Ishikawa (cell line): ENCODE measurements around the gene JAKMIP3.
A peak's percentile ranks its signal among the peaks of the same experiment; 100 is the strongest.

ENCODE experiments used
- CEBPB ChIP-seq: IDR thresholded peaks from 2 replicates; pipeline ENCODE4 v1.6.1; 2012
- CREB1 ChIP-seq: IDR thresholded peaks from 2 replicates; pipeline ENCODE4 v1.6.1; 2012; ENCODE audit warnings: low read depth
- EGR1 ChIP-seq: IDR thresholded peaks from 2 replicates; pipeline ENCODE4 v1.6.1; 2012
- EP300 ChIP-seq: IDR thresholded peaks from 2 replicates; pipeline ENCODE4 v1.6.1; 2012; ENCODE audit warnings: borderline replicate concordance
- FOXM1 ChIP-seq: IDR thresholded peaks from 2 replicates; pipeline ENCODE4 v1.6.1; 2012; ENCODE audit warnings: low read depth, borderline replicate concordance
- NFIC ChIP-seq: IDR thresholded peaks from 2 replicates; pipeline ENCODE4 v1.6.1; 2012
- RAD21 ChIP-seq: IDR thresholded peaks from 2 replicates; pipeline ENCODE4 v1.6.1; 2012; ENCODE audit warnings: low read depth
- REST ChIP-seq: IDR thresholded peaks from 2 replicates; pipeline ENCODE4 v1.6.1; 2012; ENCODE audit warnings: low read depth, mild to moderate bottlenecking
- TAF1 ChIP-seq: IDR thresholded peaks from 2 replicates; pipeline ENCODE4 v1.6.1; 2012; ENCODE audit warnings: low read depth, mild to moderate bottlenecking
- TCF12 ChIP-seq: IDR thresholded peaks from 2 replicates; pipeline ENCODE4 v1.6.1; 2012; ENCODE audit warnings: low read depth
- TEAD4 ChIP-seq: IDR thresholded peaks from 2 replicates; pipeline ENCODE4 v1.6.1; 2012
- USF1 ChIP-seq: IDR thresholded peaks from 2 replicates; pipeline ENCODE4 v1.6.1; 2012
- YY1 ChIP-seq: IDR thresholded peaks from 2 replicates; pipeline ENCODE4 v1.6.1; 2012; ENCODE audit warnings: low read depth
- ZBTB7A ChIP-seq: IDR thresholded peaks from 2 replicates; pipeline ENCODE4 v1.6.1; 2012; ENCODE audit warnings: low read depth
- TF ChIP-seq, protein P1 (sequence below): IDR thresholded peaks from 2 replicates; pipeline ENCODE4 v1.6.1; 2012

JAKMIP3 gene

DNA sequence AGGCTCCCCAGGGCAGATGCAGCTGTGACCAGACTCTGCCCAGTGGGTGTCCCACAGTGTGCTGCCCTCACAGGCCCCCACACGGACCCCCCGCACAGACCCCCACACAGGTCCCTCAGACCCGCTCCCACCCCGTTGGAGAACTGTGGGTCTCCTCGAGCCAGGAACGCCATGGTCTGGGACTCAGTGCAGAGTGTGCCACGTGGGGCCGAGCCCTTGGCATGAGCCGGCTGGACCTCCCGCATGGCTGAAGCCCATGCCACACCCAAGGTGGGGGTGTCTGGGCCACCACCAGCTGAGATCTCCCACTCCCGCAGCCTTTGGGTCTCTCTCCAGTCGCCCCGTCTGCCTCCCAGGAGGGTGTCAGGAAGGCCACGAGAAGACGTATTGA is 34.3 kb downstream of the JAKMIP3 start:
- no peak for TF ChIP-seq NFIC
- no peak for TF ChIP-seq ZBTB7A
- no peak for TF ChIP-seq YY1
- TF ChIP-seq TCF12: no peak
- no peak for TF ChIP-seq REST

- TF ChIP-seq YY1: no peak
- no peak for TF ChIP-seq CEBPB
Measured at GRCh38 chr10:132100556-132101349, 35.0 kb downstream of the JAKMIP3 start.

DNA sequence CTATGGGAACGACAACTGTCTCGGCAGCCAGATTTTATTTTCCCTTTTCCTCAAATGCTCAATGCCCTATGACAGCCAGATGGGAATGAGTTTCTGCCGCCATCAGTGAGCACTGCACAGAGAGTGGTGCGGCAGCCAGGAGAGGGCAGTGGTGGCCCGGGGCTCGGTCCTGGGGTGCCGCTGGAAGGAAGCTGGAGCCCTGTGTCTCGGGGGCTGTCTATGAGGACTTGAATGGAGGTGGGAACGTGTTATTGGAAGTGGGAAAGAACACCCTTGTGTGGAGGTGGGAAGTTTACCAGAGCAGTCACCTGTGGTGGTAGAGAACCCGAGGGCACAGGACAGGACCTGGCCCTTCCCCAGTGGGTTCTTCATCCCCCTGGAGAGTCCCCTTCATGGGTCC is 35.8 kb downstream of the JAKMIP3 start:
- TF ChIP-seq REST (no peak), RAD21 (peak; percentile 45; the same call in 1 of the 2 replicates)

- TF ChIP-seq TAF1: no peak
- TF ChIP-seq YY1: no peak
- no peak for TF ChIP-seq NFIC
- TF ChIP-seq RAD21: no peak
- no peak for TF ChIP-seq REST
- TF ChIP-seq, protein P1, sequence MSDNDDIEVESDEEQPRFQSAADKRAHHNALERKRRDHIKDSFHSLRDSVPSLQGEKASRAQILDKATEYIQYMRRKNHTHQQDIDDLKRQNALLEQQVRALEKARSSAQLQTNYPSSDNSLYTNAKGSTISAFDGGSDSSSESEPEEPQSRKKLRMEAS: no peak
- TF ChIP-seq CEBPB: no peak
- TF ChIP-seq USF1: no peak
- no peak for TF ChIP-seq FOXM1
- no peak for TF ChIP-seq ZBTB7A
- TF ChIP-seq CREB1: no peak
- TF ChIP-seq EGR1: no peak
- TF ChIP-seq TEAD4: no peak
Measured at GRCh38 chr10:132102071-132102716, 36.4 kb downstream of the JAKMIP3 start.

GRCh38 chr10:132102717-132103110 is 37.0 kb downstream of the JAKMIP3 start:
- TF ChIP-seq TCF12: no peak
- TF ChIP-seq NFIC: no peak
- no peak for TF ChIP-seq RAD21
- no peak for TF ChIP-seq TEAD4
- TF ChIP-seq, protein P1: no peak
- no peak for TF ChIP-seq EGR1
- TF ChIP-seq YY1: no peak
- TF ChIP-seq FOXM1: no peak
- no peak for TF ChIP-seq EP300
- no peak for TF ChIP-seq TAF1
- TF ChIP-seq USF1: no peak
- no peak for TF ChIP-seq CREB1
- no peak for TF ChIP-seq REST
- TF ChIP-seq CEBPB: no peak
- TF ChIP-seq ZBTB7A: no peak
